Endodermal cell (in vitro differentiated cells): ENCODE data around the gene KMT2C. TPM values are rescaled to one million over a fixed set of nuclear protein-coding genes. Genes with fewer than 3 reads are reported as not detected.

Source experiments
- DNase-seq: peaks from one replicate; pipeline ENCODE4 v3.0.0-alpha.2; 2017
- H3K27ac ChIP-seq: 2 replicates; pipeline ENCODE4 v1.5.1; 2013; ENCODE audit warnings: mild to moderate bottlenecking, low read depth, low read length, moderate library complexity
- H3K27me3 ChIP-seq: 2 replicates; pipeline ENCODE4 v1.6.1; 2013; ENCODE audit warnings: mild to moderate bottlenecking, low read length, moderate library complexity; ENCODE audit not compliant: insufficient read depth, control insufficient read depth, poor library complexity, severe bottlenecking
- H3K36me3 ChIP-seq: 2 replicates; pipeline ENCODE4 v1.7.0; 2013; ENCODE audit warnings: mild to moderate bottlenecking, low read length, moderate library complexity; ENCODE audit not compliant: control insufficient read depth, insufficient read depth
- H3K4me1 ChIP-seq: one replicate; pipeline ENCODE4 v1.7.0; 2013; ENCODE audit warnings: low read length; ENCODE audit not compliant: control insufficient read depth, insufficient read depth
- H3K4me3 ChIP-seq: 2 replicates; pipeline ENCODE4 v1.5.1; 2013; ENCODE audit warnings: mild to moderate bottlenecking, low read length, moderate library complexity
- H3K9ac ChIP-seq: 2 replicates; pipeline ENCODE4 v1.6.1; 2013; ENCODE audit warnings: mild to moderate bottlenecking, low read length, moderate library complexity; ENCODE audit not compliant: poor library complexity, severe bottlenecking; ENCODE audit errors: extremely low read depth
- H3K9me3 ChIP-seq: 2 replicates; pipeline ENCODE4 v1.6.1; 2013; ENCODE audit warnings: mild to moderate bottlenecking, low read length, moderate library complexity; ENCODE audit not compliant: control insufficient read depth
- H3K27ac Mint-ChIP-seq: 2 replicates; pipeline ENCODE4 v1.8.0; 2020; ENCODE audit warnings: mixed read lengths
- H3K27me3 Mint-ChIP-seq: 2 replicates; pipeline ENCODE4 v1.8.0; 2021; ENCODE audit warnings: mild to moderate bottlenecking, mixed read lengths; ENCODE audit not compliant: insufficient read depth
- H3K36me3 Mint-ChIP-seq: 2 replicates; pipeline ENCODE4 v1.8.0; 2020; ENCODE audit warnings: low read depth, mixed read lengths
- H3K4me1 Mint-ChIP-seq: 2 replicates; pipeline ENCODE4 v1.8.0; 2020; ENCODE audit warnings: mixed read lengths
- H3K4me3 Mint-ChIP-seq: 2 replicates; pipeline ENCODE4 v1.8.0; 2020; ENCODE audit warnings: mild to moderate bottlenecking, moderate library complexity, mixed read lengths
- H3K9me3 Mint-ChIP-seq: 2 replicates; pipeline ENCODE4 v1.8.0; 2020; ENCODE audit warnings: mild to moderate bottlenecking, mixed read lengths
- CTCF ChIP-seq: fragments of 200-600 bp; sonication (generic); conservative IDR thresholded peaks from 2 replicates; pipeline ENCODE4 v1.5.0; 2021; ENCODE audit warnings: antibody characterized with exemption, mild to moderate bottlenecking
- WGBS, 2 experiments: methylation state at CpG; one replicate each; pipeline versions ENCODE4 v1.1.5 to v1.1.7; 2013; ENCODE audit warnings: missing lambda C conversion rate in 2 of 2, mixed read lengths in 1 of 2; ENCODE audit not compliant: insufficient coverage in 1 of 2, insufficient read length in 1 of 2; 5-methylcytosine and 5-hydroxymethylcytosine counted together
- total RNA-seq, 2 donors: library from RNA; stranded (reverse); fragmentation: NEBNext Ultra II Directional in 1 of 2; extraction: Animal tissue kit (Norgen Biotek cat#: 25700) in 1 of 2; gene quantifications; 2 replicates in 1 of 2; 3 replicates in 1 of 2; pipeline ENCODE4 v1.2.1, GENCODE V29; 2021

KMT2C gene
- total RNA-seq, 2 donors from 2014 or later: 54.3 to 60.6 TPM

- Histone ChIP-seq H3K36me3 (peaks cover 77% of the 10 kb centered on the region), H3K9me3 (no peaks in the 10 kb centered on the region), H3K27me3 (no peaks in the 10 kb centered on the region), H3K27ac (no peak overlapping the region), H3K9ac (no peak overlapping the region), H3K4me3 (no peak overlapping the region), H3K4me1 (no peaks in the 10 kb centered on the region)
- Mint-ChIP-seq H3K9me3 (no peaks in the 10 kb centered on the region), H3K4me1 (no peaks in the 10 kb centered on the region), H3K27ac (no peak overlapping the region), H3K27me3 (no peaks in the 10 kb centered on the region), H3K36me3 (peaks cover 79% of the 10 kb centered on the region), H3K4me3 (no peak overlapping the region)
- no peak for TF ChIP-seq CTCF
- 80 to 94% methylated on average over 1 to 2 of the region's 3 CpGs for WGBS, 2 experiments
- DNase-seq: no peak
Observed at GRCh38 chr7:152178405-152179058, 257.3 kb downstream of the KMT2C start.

DNA sequence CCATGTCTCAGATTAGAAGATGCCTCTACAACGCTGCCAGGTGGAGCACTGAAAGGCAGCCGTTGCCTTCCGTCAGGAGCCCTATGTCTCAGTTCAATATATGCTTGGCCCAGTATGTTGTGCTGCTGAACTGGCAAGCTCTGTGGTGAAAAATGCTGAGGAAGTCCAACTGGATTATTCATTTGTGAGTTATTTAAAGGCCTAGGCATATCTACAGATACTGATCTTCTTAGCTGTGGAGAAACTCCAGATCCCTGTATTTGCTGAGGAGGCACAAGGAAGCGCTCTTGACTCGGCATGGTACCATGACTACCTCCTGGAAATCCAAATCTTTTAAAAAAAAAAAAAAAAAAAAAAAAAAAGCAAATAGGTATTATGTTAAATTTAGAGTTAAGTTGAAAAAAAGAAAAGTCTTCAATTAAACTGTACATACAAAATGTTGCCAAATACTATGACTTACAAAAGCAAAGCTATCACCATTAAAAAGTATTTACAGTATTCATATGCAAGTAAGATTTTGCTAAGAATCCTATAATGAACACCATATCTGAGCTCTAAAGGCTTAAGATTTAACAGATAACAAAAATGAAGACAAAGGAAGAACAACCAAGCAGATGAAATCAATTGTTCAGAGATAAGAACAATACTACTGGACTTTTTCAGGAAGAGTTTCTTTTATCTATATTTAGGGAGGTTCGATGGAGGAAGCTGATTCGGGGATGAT, 258.0 kb downstream of the KMT2C start:
- 98% methylated on average over 5 to 7 of the region's 7 CpGs for WGBS, 2 experiments
- Mint-ChIP-seq H3K4me1 (no peaks in the 10 kb centered on the region), H3K27me3 (no peaks in the 10 kb centered on the region), H3K4me3 (no peak overlapping the region), H3K9me3 (no peaks in the 10 kb centered on the region), H3K27ac (no peak overlapping the region), H3K36me3 (peaks cover 77% of the 10 kb centered on the region)
- no peak for TF ChIP-seq CTCF
- Histone ChIP-seq H3K9me3 (no peaks in the 10 kb centered on the region), H3K36me3 (peaks cover 77% of the 10 kb centered on the region), H3K27ac (no peak overlapping the region), H3K9ac (no peak overlapping the region), H3K4me1 (no peaks in the 10 kb centered on the region), H3K4me3 (no peak overlapping the region), H3K27me3 (no peaks in the 10 kb centered on the region)
- no peak for DNase-seq

GRCh38 chr7:152176797-152177196, 259.0 kb downstream of the KMT2C start:
- no peak for DNase-seq
- Histone ChIP-seq H3K4me1 (no peaks in the 10 kb centered on the region), H3K27ac (no peak overlapping the region), H3K4me3 (no peak overlapping the region), H3K9me3 (no peaks in the 10 kb centered on the region), H3K36me3 (peaks cover 75% of the 10 kb centered on the region), H3K27me3 (no peaks in the 10 kb centered on the region), H3K9ac (no peak overlapping the region)
- no peak overlapping the region for H3K4me3 Mint-ChIP-seq
- no peaks in the 10 kb centered on the region for H3K4me1 Mint-ChIP-seq
- no peaks in the 10 kb centered on the region for H3K9me3 Mint-ChIP-seq
- WGBS, 2 experiments: 77 to 100% methylated on average over 1 to 2 of the region's 2 CpGs
- no peaks in the 10 kb centered on the region for H3K27me3 Mint-ChIP-seq
- no peak for TF ChIP-seq CTCF
- H3K36me3 Mint-ChIP-seq: peaks cover 74% of the 10 kb centered on the region
- no peak overlapping the region for H3K27ac Mint-ChIP-seq
